OCI-LY7 (cell line): ENCODE results near the gene EPHA5. TPM values are rescaled to one million over a fixed set of nuclear protein-coding genes. Genes with fewer than 3 reads are reported as not detected.

Source experiments
- BruUV-seq: library from RNA; stranded (reverse); fragments of 400-500 nt; replicated peaks from 2 replicates; lab custom pipeline; 2021; lab: Mats Ljungman, UMichigan
- CTCF ChIA-PET: fragments of 300-600 bp; sonication (Branson Sonifier 250); formaldehyde crosslinking; loops from one replicate; lab custom pipeline; 2022; ENCODE audit warnings: antibody characterized with exemption; ENCODE audit not compliant: unreplicated experiment; lab: Charles Lee
- POLR2A ChIA-PET: fragments of 300-600 bp; sonication (Branson Sonifier 250); formaldehyde crosslinking; loops from one replicate; lab custom pipeline; 2022; ENCODE audit warnings: antibody characterized with exemption; lab: Charles Lee
- DNase-seq: peaks from one replicate; pipeline ENCODE4 v3.0.0-alpha.2; 2015; ENCODE audit warnings: low spot score
- H2AFZ ChIP-seq: fragments of 200-600 bp; sonication (generic), shearing (Covaris generic); 2 replicates; pipeline ENCODE4 v1.6.1; 2014; ENCODE audit warnings: mild to moderate bottlenecking, antibody characterized with exemption, low read length, moderate library complexity
- H3K27ac ChIP-seq: fragments of 200-600 bp; sonication (generic); 2 replicates; pipeline ENCODE4 v1.5.1; 2014; ENCODE audit warnings: mixed run types, low read depth, mild to moderate bottlenecking, moderate library complexity, low read length, inconsistent platforms; ENCODE audit not compliant: poor library complexity, severe bottlenecking
- H3K36me3 ChIP-seq: fragments of 200-600 bp; sonication (generic); 2 replicates; pipeline ENCODE4 v1.6.1; 2014; ENCODE audit warnings: mild to moderate bottlenecking, antibody characterized with exemption, low read length, moderate library complexity, mixed read lengths; ENCODE audit not compliant: insufficient read depth
- H3K4me1 ChIP-seq: fragments of 200-600 bp; sonication (generic); 2 replicates; pipeline ENCODE4 v1.5.1; 2014; ENCODE audit warnings: mild to moderate bottlenecking, low read length; ENCODE audit not compliant: insufficient read depth, poor library complexity, severe bottlenecking
- H3K4me2 ChIP-seq: fragments of 200-600 bp; sonication (generic); 2 replicates; pipeline ENCODE4 v1.6.1; 2014; ENCODE audit warnings: mild to moderate bottlenecking, low read length
- H3K4me3 ChIP-seq: fragments of 200-600 bp; sonication (generic); 2 replicates; pipeline ENCODE4 v1.5.1; 2014; ENCODE audit warnings: mild to moderate bottlenecking, low read depth, low read length; ENCODE audit not compliant: poor library complexity, severe bottlenecking
- H3K79me2 ChIP-seq: fragments of 200-600 bp; sonication (generic); 2 replicates; pipeline ENCODE4 v1.6.1; 2016; ENCODE audit warnings: low read depth, mild to moderate bottlenecking, low read length, moderate library complexity, mixed read lengths; ENCODE audit not compliant: insufficient read depth
- H3K9me2 ChIP-seq: fragments of 200-600 bp; sonication (generic); 2 replicates; pipeline ENCODE4 v1.6.1; 2016; ENCODE audit warnings: mild to moderate bottlenecking, low read length, mixed read lengths; ENCODE audit not compliant: insufficient read depth
- H3K9me3 ChIP-seq: fragments of 200-600 bp; sonication (generic); 2 replicates; pipeline ENCODE4 v1.6.1; 2014; ENCODE audit warnings: mild to moderate bottlenecking, mixed run types, low read length, mixed read lengths
- H4K20me1 ChIP-seq: fragments of 200-600 bp; sonication (generic); 2 replicates; pipeline ENCODE4 v1.6.1; 2014; ENCODE audit warnings: mild to moderate bottlenecking, antibody characterized with exemption, low read length, moderate library complexity, mixed read lengths; ENCODE audit not compliant: insufficient read depth
- EZH2phosphoT487 ChIP-seq: fragments of 200-600 bp; sonication (generic); IDR thresholded peaks from 2 replicates; pipeline ENCODE4 v1.6.1; 2018; ENCODE audit warnings: low read depth, borderline replicate concordance, mild to moderate bottlenecking, mixed run types, antibody characterized with exemption, low read length, moderate library complexity, mixed read lengths
- intact Hi-C: fragments of 100-400 bp; cut with micrococcal nuclease; formaldehyde crosslinking; loops from one replicate; pipeline ENCODE4 v1.10.0; 2022; ENCODE audit not compliant: unreplicated experiment
- total RNA-seq, 2 experiments: library from RNA; depleted of rRNA in 1 of 2; stranded (reverse); fragments of >200 nt in 1 of 2; shearing (Covaris generic) in 1 of 2; gene quantifications; 2 replicates each; pipeline ENCODE4 v1.2.3, GENCODE V29; 2014 to 2022
- TF ChIP-seq, protein P1 (sequence below): fragments of 200-600 bp; sonication (generic); conservative IDR thresholded peaks from 2 replicates; pipeline ENCODE4 v1.5.1; 2014; ENCODE audit warnings: mild to moderate bottlenecking, antibody characterized with exemption, low read length, moderate library complexity, mixed read lengths

The EPHA5 gene
- total RNA-seq, 2 experiments from 2014 or later: not detected

DNA sequence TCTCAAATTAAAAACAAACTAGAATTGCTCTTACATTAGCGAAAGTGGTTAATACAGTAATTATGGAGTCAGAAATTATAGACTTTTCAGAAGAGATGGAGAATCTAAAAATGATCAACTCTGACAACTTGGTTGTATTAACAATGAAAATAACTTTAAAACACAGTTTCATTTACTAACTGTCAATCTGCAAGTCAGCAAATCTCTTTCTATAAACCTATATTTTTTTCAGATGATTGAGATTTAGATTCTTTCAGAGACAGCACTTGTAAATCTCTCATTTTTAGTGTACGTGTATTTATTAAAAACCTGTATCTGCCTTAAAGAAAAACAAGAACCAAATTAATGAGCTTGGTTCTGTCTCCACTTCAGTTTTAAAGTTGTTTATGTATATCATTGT lies 311.4 kb downstream of the EPHA5 start:
- H3K27ac ChIP-seq: no peak overlapping the region
- no peak overlapping the region for H3K4me3 ChIP-seq
- DNase-seq: no peak
- intact Hi-C loops: no loop called here
- no peaks in the 10 kb centered on the region for H3K36me3 ChIP-seq
- H3K79me2 ChIP-seq: no peaks in the 10 kb centered on the region
- no peaks in the 10 kb centered on the region for H3K9me2 ChIP-seq
- no peaks in the 10 kb centered on the region for H3K9me3 ChIP-seq
- no peak overlapping the region for H3K4me2 ChIP-seq
- no peak overlapping the region for H2AFZ ChIP-seq
- POLR2A ChIA-PET: interaction anchor here (0.7 to 1.1 kb wide), 2 partner anchors 26 to 1155 kb away, joined by 3 read pairs; no protein-coding TSS in a partner anchor
- no TSS peak for BruUV-seq
- no peaks in the 10 kb centered on the region; the same call in 1 of the 2 replicates for H4K20me1 ChIP-seq
- TF ChIP-seq, protein P1, sequence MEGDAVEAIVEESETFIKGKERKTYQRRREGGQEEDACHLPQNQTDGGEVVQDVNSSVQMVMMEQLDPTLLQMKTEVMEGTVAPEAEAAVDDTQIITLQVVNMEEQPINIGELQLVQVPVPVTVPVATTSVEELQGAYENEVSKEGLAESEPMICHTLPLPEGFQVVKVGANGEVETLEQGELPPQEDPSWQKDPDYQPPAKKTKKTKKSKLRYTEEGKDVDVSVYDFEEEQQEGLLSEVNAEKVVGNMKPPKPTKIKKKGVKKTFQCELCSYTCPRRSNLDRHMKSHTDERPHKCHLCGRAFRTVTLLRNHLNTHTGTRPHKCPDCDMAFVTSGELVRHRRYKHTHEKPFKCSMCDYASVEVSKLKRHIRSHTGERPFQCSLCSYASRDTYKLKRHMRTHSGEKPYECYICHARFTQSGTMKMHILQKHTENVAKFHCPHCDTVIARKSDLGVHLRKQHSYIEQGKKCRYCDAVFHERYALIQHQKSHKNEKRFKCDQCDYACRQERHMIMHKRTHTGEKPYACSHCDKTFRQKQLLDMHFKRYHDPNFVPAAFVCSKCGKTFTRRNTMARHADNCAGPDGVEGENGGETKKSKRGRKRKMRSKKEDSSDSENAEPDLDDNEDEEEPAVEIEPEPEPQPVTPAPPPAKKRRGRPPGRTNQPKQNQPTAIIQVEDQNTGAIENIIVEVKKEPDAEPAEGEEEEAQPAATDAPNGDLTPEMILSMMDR: no peak
- no peak for TF ChIP-seq EZH2phosphoT487
- CTCF ChIA-PET: no interaction called here
- H3K4me1 ChIP-seq: no peaks in the 10 kb centered on the region

DNA sequence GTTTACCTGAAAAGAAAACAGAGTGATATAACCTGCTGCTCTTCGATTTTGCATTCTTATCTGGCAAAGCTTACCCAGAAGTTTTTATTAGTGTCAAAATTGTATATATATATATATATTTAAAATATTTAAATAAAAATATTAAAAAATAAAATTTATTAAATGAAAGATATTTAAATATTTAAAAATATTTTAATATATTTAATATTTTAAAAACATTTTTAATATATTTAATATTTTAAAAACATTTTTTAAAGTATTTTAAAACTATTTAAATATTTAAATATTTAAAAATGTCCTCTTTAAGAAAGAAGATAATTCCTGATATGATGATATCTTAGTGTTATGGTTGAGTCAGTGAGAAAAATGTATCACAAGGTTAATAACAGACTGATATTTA lies 317.2 kb downstream of the EPHA5 start:
- TF ChIP-seq, protein P1: no peak
- no peak for TF ChIP-seq EZH2phosphoT487
- CTCF ChIA-PET: no interaction called here

DNA sequence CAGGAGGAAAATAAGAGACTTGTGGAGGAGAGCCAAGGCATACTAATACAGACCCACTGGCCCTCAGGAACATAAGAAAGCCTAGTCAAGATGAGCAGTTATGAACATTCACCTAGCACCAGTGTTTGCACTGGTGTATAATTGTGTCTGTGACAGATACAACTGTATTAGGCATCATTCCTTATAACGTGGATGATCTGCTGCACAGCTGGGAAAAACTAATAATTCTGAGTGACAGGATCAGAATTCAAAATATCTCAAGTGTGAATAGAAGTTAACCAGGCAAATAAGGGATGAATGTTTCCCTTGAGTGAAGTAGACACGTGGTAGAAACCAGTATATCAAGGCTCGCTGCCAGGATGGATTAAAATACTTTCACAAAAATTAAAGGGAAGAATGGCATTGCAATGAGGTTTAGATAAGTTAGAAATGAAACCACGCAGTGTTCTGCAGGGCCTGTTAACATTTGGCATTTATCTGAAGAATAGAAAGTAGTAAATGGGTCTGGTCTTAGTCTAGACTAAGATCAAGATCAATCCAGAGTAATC lies 325.9 kb downstream of the EPHA5 start:
- H3K4me1 ChIP-seq: no peaks in the 10 kb centered on the region
- intact Hi-C loops: no loop called here
- H3K4me2 ChIP-seq: no peak overlapping the region
- TF ChIP-seq, protein P1: no peak
- no peak for TF ChIP-seq EZH2phosphoT487
- CTCF ChIA-PET: no interaction called here
- POLR2A ChIA-PET: no interaction called here
- no peaks in the 10 kb centered on the region for H3K9me2 ChIP-seq
- H4K20me1 ChIP-seq: no peaks in the 10 kb centered on the region
- no peaks in the 10 kb centered on the region for H3K36me3 ChIP-seq
- H3K9me3 ChIP-seq: no peaks in the 10 kb centered on the region
- no TSS peak for BruUV-seq
- H2AFZ ChIP-seq: no peak overlapping the region
- H3K27ac ChIP-seq: no peak overlapping the region
- no peaks in the 10 kb centered on the region for H3K79me2 ChIP-seq
- no peak overlapping the region for H3K4me3 ChIP-seq
- DNase-seq: no peak

More for the DNA sequence above, 317.2 kb downstream of the EPHA5 start:
- H3K4me2 ChIP-seq: no peak overlapping the region
- H3K4me1 ChIP-seq: no peaks in the 10 kb centered on the region
- no peaks in the 10 kb centered on the region for H3K79me2 ChIP-seq
- H2AFZ ChIP-seq: no peak overlapping the region
- H3K9me3 ChIP-seq: no peaks in the 10 kb centered on the region
- POLR2A ChIA-PET: interaction anchor here (0.7 kb wide), 1 partner anchor 368 kb away, joined by 3 read pairs; no protein-coding TSS in a partner anchor
- no peaks in the 10 kb centered on the region for H3K9me2 ChIP-seq
- intact Hi-C loops: no loop called here
- no peak overlapping the region for H3K27ac ChIP-seq
- no peaks in the 10 kb centered on the region for H3K36me3 ChIP-seq
- BruUV-seq: no TSS peak
- no peak for DNase-seq
- H3K4me3 ChIP-seq: no peak overlapping the region
- no peaks in the 10 kb centered on the region; the same call in 1 of the 2 replicates for H4K20me1 ChIP-seq
